ENCODE results near the gene GRIK4. TPM values are rescaled to one million over a fixed set of nuclear protein-coding genes. Genes with fewer than 3 reads are reported as not detected.

Gene GRIK4
- total RNA-seq, 1 donor from 2014 or later, result not detected

DNA sequence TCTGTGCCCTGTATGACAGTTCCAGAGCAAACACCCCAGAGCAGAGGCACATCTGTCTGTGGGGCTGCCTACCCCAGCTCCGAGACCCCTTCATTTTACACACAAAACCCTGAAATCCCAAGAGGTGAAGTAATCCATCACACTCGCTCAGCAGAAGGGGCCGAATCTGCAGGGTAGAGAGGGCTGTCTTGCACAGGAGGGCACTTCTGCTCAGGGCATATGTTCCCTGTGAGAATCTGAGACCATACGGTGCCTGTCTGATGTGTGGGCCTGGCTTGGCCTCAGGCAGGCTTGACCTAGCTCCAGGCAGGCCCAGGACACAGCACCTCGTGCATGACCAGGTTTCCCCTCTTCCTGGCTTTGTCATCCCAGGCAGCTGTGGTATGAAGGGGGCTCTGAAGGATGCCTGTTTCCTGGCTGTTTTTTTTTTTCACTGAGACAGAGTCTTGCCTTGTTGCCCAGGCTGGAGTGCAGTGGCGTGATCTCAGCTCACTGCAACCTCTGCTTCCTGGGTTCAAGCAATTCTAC lies 37.2 kb downstream of the GRIK4 start:
- intact Hi-C loops (cut with micrococcal nuclease), result no loop called here
- no peak overlapping the region for H3K27ac Mint-ChIP-seq
- peaks cover 3% of the 10 kb centered on the region for H3K27me3 Mint-ChIP-seq (ENCODE audit: low read depth)
- H3K36me3 Mint-ChIP-seq (ENCODE audit: low read depth), result no peaks in the 10 kb centered on the region
- no peak overlapping the region for H3K4me3 Mint-ChIP-seq (ENCODE audit: low read depth)
- DNase-seq (ENCODE audit: low spot score), result no peak
- H3K9me3 Mint-ChIP-seq, result no peaks in the 10 kb centered on the region
- H3K4me1 Mint-ChIP-seq (ENCODE audit: low read depth), result no peaks in the 10 kb centered on the region

DNA sequence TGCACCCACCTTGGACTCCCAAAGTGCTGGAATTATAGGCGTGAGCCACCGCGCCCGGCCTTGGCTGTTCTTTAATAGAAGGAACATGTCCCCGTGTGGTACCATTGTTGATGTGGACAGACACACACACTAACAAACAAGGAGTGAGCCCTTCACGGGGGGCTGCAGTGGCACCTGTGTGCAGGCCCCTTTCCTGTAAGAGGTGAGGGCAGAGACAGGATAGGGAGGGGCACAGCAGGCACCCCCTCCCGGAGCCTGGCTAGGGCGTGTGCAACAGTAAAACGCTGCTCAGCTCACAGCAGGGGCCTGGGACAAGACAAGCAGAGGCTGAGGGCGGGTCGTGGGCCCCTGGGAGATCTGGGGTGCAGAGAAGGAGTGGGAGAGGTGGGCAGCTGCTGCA lies 37.8 kb downstream of the GRIK4 start:
- no peaks in the 10 kb centered on the region for H3K36me3 Mint-ChIP-seq (ENCODE audit: low read depth)

DNA sequence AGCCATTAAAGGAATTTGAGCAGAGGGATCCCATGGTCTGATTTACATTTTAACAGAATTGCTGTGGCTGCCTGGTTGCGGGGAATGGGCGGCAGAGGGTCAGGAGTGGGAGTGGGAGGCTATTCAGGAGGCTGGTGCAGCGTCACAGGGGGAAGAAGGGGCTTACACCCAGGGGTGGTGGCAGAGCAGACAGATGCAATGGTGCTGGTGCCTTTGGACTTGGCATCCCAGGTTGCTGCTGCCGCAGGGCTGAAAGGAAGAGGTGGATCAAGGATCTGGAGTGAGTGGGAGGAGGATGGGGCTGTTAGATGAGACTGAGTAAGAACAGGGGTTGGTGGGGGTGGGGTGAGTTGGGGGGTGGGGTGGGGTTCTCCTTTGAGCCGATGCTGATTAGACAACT lies 38.5 kb downstream of the GRIK4 start:
- no peak overlapping the region for H3K27ac Mint-ChIP-seq
- no peak overlapping the region for H3K4me3 Mint-ChIP-seq (ENCODE audit: low read depth)
- intact Hi-C loops (cut with micrococcal nuclease), result no loop called here
- no peak for DNase-seq (ENCODE audit: low spot score)
- H3K36me3 Mint-ChIP-seq (ENCODE audit: low read depth), result no peaks in the 10 kb centered on the region
- H3K27me3 Mint-ChIP-seq (ENCODE audit: low read depth), result peaks cover 3% of the 10 kb centered on the region
- H3K9me3 Mint-ChIP-seq, result no peaks in the 10 kb centered on the region
- H3K4me1 Mint-ChIP-seq (ENCODE audit: low read depth), result no peaks in the 10 kb centered on the region

More for the DNA sequence above, 37.8 kb downstream of the GRIK4 start:
- peaks cover 3% of the 10 kb centered on the region for H3K27me3 Mint-ChIP-seq (ENCODE audit: low read depth)
- H3K9me3 Mint-ChIP-seq, result no peaks in the 10 kb centered on the region
- intact Hi-C loops (cut with micrococcal nuclease), result no loop called here
- no peak overlapping the region for H3K4me3 Mint-ChIP-seq (ENCODE audit: low read depth)
- H3K4me1 Mint-ChIP-seq (ENCODE audit: low read depth), result no peaks in the 10 kb centered on the region
- DNase-seq (ENCODE audit: low spot score), result no peak
- H3K27ac Mint-ChIP-seq, result no peak overlapping the region

DNA sequence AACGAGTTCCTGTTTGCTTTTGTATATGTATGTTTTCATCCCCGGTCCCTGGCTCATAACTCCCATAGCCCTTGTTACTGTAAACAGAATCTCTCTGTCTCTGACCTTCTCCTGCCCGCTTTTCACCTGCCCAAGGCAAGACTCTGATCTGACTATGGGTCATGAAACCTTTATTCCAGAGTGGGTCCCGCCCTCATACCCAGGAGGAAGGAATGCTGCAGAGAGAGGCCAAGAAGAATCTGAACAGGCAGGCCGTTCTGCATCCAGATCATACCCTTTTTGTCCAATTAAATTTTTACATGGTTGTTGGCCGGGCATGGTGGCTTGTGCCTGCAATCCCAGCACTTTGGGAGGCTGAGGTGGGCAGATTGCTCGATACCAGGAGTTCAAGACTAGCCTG lies 39.6 kb downstream of the GRIK4 start:
- DNase-seq (ENCODE audit: low spot score), result no peak
- no peaks in the 10 kb centered on the region for H3K4me1 Mint-ChIP-seq (ENCODE audit: low read depth)
- no peak overlapping the region for H3K27ac Mint-ChIP-seq
- no peaks in the 10 kb centered on the region for H3K9me3 Mint-ChIP-seq
- peaks cover 3% of the 10 kb centered on the region for H3K27me3 Mint-ChIP-seq (ENCODE audit: low read depth)
- no peaks in the 10 kb centered on the region for H3K36me3 Mint-ChIP-seq (ENCODE audit: low read depth)
- intact Hi-C loops (cut with micrococcal nuclease), result no loop called here
- no peak overlapping the region for H3K4me3 Mint-ChIP-seq (ENCODE audit: low read depth)

DNA sequence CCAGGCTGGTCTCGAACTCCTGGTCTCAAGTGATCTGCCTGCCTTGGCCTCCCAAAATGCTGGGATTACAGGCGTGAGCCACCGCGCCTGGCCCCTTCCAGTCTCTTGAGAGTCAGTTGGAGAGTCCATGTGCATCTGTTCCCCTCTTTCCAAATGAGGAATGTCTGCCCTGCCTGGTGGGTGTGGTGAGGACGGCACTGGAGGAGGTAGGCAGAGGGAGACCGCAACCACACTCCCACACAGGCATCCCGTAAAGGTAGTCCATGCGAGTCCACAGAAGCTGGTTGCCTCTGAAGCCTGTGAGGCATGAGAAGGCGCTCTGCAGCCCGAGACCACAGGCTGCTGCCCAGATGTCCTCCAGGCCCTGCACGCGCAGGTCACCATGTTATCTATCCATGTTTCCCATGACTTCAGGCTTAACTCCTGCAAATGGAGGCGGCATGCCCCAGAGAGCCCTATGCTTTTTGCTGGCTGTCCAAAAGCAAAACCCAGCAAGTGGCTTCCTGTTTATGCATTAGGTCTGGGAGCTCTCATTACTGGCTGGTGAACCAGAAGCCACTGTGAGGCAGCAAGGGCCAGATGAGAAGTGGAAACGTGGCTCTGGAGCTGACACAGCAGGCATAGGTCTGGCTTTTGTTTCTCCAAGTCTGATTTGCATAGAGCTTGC lies 43.4 kb downstream of the GRIK4 start:
- Mint-ChIP-seq H3K36me3 (ENCODE audit: low read depth) (no peaks in the 10 kb centered on the region), H3K4me3 (ENCODE audit: low read depth) (no peak overlapping the region), H3K9me3 (no peaks in the 10 kb centered on the region), H3K4me1 (ENCODE audit: low read depth) (no peaks in the 10 kb centered on the region), H3K27ac (no peak overlapping the region), H3K27me3 (ENCODE audit: low read depth) (peaks cover 3% of the 10 kb centered on the region)
- intact Hi-C loops (cut with micrococcal nuclease), result no loop called here
- no peak for DNase-seq (ENCODE audit: low spot score)

DNA sequence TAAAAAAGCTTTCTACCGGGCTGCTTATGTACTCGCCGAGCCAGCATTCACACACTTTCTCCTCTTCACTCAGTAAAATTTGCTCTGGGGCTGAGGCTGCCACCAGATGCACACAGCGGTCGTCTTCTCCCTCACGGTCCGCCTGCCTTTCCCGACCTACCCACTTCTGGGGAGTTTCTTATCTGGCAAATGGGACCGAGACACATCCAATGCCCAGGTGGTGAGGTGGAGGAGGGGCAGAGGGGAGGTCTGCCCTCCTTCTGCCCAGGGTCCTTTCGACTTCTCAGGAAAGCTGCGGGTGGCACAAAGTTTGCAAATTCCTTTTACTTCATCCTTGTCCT lies 43.9 kb downstream of the GRIK4 start:
- intact Hi-C loops (cut with micrococcal nuclease), result no loop called here
- Mint-ChIP-seq H3K4me1 (ENCODE audit: low read depth) (no peaks in the 10 kb centered on the region), H3K9me3 (no peaks in the 10 kb centered on the region), H3K36me3 (ENCODE audit: low read depth) (no peaks in the 10 kb centered on the region), H3K27ac (no peak overlapping the region), H3K27me3 (ENCODE audit: low read depth) (peaks cover 3% of the 10 kb centered on the region), H3K4me3 (ENCODE audit: low read depth) (no peak overlapping the region)
- no peak for DNase-seq (ENCODE audit: low spot score)

DNA sequence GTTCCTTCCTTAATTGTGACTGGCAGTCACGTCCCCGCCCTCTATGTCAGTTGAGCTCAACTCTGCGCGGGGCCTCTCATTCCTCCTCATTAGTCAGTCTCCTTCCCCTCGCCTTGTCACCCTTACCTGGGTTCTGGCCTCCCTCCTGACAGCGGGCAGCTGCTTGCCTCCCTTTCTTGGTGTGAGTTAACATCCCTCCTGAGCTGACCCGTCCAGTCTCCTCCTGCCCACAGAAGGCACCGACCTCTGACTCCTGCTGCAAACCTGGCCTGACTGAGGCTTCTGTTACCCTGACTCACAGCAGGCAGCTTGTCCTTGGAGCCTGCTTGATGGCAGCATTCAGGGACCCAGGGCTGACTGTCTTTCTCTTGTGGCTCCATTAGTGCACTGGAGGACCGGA lies 45.2 kb downstream of the GRIK4 start:
- Mint-ChIP-seq H3K36me3 (ENCODE audit: low read depth) (no peaks in the 10 kb centered on the region), H3K27ac (no peak overlapping the region), H3K27me3 (ENCODE audit: low read depth) (peaks cover 7% of the 10 kb centered on the region), H3K4me3 (ENCODE audit: low read depth) (no peak overlapping the region), H3K4me1 (ENCODE audit: low read depth) (no peaks in the 10 kb centered on the region), H3K9me3 (no peaks in the 10 kb centered on the region)
- intact Hi-C loops (cut with micrococcal nuclease), result no loop called here
- DNase-seq (ENCODE audit: low spot score), result no peak

DNA sequence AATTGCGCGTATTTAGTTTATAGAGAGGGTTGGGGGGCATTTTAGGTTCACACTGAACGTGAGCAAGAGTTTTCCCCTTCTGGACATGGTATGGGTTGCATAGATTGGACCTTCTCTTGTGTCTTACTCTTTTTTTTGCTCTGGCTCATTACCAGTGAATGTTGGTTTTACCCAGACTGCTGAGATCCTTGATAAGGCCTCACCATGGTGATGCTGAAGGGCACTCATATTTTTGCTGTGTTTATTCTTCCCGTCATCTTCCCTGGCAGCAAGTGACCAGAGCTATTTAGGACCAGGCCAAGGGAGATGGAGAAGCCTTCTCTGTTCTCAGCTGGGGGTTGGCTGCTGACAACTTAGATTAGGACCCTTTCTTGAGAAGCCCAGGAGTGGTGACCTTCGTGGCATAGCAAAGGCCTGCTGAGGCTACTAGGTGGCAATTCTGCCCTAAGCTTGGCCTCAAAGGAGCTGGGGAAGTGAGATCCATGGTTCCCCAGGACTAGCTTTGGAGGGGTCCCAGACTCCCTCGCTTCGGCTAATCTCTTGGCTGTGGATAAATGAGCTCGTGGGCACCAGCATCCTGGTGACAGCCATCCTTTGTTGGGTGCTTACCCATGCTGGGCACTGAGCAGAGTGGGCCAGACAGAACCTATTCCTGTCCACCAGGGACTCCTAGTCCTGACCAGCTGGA lies 47.3 kb downstream of the GRIK4 start:
- intact Hi-C loops (cut with micrococcal nuclease), result no loop called here
- H3K27me3 Mint-ChIP-seq (ENCODE audit: low read depth), result peaks cover 22% of the 10 kb centered on the region
- no peak for DNase-seq (ENCODE audit: low spot score)
- no peak overlapping the region for H3K4me3 Mint-ChIP-seq (ENCODE audit: low read depth)
- H3K27ac Mint-ChIP-seq, result no peak overlapping the region
- H3K9me3 Mint-ChIP-seq, result no peaks in the 10 kb centered on the region
- H3K4me1 Mint-ChIP-seq (ENCODE audit: low read depth), result no peaks in the 10 kb centered on the region
- no peaks in the 10 kb centered on the region for H3K36me3 Mint-ChIP-seq (ENCODE audit: low read depth)

DNA sequence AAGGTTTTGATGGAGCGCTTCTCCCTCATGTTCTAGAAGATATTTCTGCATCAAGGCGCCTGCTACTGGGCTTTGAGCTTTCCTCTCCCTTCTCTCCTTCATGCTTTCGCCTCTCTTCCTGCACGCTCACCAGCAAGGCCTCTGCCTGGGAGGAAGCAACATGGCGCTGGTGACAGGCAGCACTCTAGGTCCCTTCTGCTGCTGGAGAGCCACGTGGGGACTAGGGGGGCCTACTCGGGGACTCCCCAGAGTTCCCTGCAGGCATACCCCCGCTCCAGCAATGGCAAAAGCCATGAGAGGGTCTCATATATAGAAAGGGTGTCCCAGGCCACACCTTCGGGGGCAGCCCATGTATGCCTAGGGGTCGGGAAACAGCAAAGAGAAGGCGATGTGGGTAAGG lies 49.7 kb downstream of the GRIK4 start:
- Mint-ChIP-seq H3K9me3 (no peaks in the 10 kb centered on the region), H3K36me3 (ENCODE audit: low read depth) (no peaks in the 10 kb centered on the region), H3K4me1 (ENCODE audit: low read depth) (peaks cover 7% of the 10 kb centered on the region), H3K4me3 (ENCODE audit: low read depth) (no peak overlapping the region), H3K27ac (no peak overlapping the region), H3K27me3 (ENCODE audit: low read depth) (peaks cover 31% of the 10 kb centered on the region)
- DNase-seq (ENCODE audit: low spot score), result no peak
- intact Hi-C loops (cut with micrococcal nuclease), result no loop called here

DNA sequence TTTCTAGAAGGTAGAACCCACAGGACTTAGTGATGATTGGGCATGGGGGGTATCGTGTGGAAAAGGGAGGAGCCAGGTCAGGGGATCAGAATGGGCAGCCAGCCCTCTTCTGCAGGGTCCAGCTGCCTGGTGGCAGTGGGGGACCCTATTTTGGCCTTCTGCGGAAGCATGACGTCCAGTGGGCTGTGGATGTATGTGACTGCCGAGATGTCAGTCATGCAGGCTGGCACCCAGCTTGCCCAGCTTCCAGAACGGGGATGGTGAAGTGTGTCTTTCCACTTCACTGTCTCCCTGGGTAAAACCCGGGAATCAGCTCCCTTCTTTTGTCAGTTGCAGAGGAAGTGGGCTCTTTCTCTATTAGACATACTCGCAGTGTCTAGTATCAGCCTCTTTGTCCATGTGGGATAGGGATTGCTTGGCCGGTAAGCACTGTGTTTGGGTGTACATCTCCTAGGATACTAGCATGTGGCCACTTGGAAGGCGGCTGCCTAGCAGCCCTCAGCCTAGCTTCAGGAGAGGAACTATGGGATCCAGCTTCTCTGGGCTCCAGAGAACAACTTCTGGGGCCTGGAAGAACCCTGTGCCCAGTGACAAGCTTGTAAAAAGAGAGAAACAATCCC lies 51.4 kb downstream of the GRIK4 start:
- peaks cover 7% of the 10 kb centered on the region for H3K4me1 Mint-ChIP-seq (ENCODE audit: low read depth)
- H3K27ac Mint-ChIP-seq, result no peak overlapping the region
- DNase-seq (ENCODE audit: low spot score), result no peak
- H3K36me3 Mint-ChIP-seq (ENCODE audit: low read depth), result no peaks in the 10 kb centered on the region
- no peak overlapping the region for H3K4me3 Mint-ChIP-seq (ENCODE audit: low read depth)
- intact Hi-C loops (cut with micrococcal nuclease), result no loop called here
- no peaks in the 10 kb centered on the region for H3K9me3 Mint-ChIP-seq
- H3K27me3 Mint-ChIP-seq (ENCODE audit: low read depth), result peaks cover 32% of the 10 kb centered on the region

DNA sequence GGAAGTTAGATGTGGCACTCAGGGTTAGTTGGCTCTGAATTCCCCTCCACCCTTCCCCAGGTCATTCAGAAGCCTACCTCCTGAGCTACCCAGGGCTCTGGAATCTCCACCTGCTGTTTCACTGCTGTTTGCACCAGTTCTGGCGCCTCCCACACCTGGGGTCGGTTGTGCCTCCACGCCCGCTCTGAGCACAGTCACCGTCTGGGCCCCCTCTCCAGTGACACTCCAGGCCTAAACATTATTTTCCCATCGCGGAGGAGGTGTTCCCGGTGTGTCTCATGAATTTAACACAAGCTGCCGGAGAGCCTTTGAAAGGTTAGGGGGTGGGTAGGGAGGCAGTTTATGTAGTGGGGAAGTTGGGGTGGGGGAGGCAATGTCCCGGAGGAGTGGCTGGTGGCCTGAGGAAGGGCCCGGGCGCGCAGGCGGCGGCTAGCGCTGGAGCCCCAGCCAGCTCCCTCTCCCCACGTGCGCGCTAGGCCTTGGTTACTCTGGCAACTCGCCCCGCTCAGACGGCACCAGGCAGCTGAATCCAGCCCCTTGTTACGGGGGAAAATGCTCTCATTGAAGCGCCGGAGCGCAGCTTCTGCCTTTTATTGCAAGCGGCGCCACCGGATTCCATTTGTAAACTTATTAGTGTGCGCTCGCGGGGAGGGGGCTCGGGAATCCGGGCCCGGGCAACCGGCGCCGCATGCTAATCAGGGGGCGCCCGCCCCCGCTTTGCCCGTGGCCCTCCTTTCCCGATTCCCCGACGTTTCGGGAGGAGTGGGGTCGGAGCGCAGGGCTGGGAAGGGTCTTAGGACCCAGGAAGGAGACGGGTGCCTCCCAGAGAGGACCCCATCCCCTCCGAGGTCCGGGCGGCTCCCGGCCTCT lies 52.4 kb downstream of the GRIK4 start:
- DNase-seq (ENCODE audit: low spot score), result no peak
- Mint-ChIP-seq H3K4me1 (ENCODE audit: low read depth) (peaks cover 7% of the 10 kb centered on the region), H3K4me3 (ENCODE audit: low read depth) (no peak overlapping the region), H3K36me3 (ENCODE audit: low read depth) (no peaks in the 10 kb centered on the region), H3K9me3 (no peaks in the 10 kb centered on the region), H3K27ac (no peak overlapping the region), H3K27me3 (ENCODE audit: low read depth) (peaks cover 32% of the 10 kb centered on the region)
- intact Hi-C loops (cut with micrococcal nuclease), result no loop called here

DNA sequence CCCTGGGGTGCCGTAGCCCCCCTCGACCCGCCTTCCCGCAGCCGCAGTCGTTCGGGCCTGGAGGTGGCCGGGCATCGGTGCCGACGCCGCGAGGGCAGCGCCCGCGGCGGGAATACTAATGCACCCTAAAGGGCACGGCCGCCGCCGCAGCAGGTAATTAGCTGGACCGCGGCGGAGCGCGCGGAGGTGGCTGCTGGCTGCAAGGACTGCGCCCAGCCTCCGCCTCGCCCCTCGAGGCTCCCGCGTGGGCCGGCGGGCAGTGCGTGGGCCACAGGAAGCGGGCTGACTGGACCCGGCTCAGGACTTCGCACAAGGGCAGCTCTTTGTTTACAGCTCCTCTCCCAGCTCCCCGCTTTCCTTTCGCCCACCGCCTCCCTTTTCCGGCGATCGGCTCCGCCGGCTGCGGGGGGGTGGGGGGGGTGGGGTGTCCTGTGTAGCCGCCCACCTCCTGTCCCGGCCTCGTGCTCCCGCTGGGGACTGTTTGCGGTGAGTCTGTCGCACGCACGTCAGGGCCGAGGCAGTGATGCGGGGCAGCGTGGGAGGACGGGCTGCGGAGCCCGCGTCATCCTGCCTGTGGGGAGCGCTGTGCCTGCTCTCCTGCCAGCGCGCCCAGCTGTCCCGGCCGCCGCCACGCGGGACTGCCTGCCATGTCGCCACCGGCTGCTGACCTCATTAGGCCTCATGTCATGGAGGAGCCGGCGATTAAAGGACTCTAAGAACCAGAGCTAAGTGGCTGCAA lies 53.2 kb downstream of the GRIK4 start:
- Mint-ChIP-seq H3K4me3 (ENCODE audit: low read depth) (no peak overlapping the region), H3K9me3 (no peaks in the 10 kb centered on the region), H3K4me1 (ENCODE audit: low read depth) (peaks cover 7% of the 10 kb centered on the region), H3K27me3 (ENCODE audit: low read depth) (peaks cover 32% of the 10 kb centered on the region), H3K27ac (no peak overlapping the region), H3K36me3 (ENCODE audit: low read depth) (no peaks in the 10 kb centered on the region)
- DNase-seq (ENCODE audit: low spot score), result no peak
- intact Hi-C loops (cut with micrococcal nuclease), result no loop called here

Measured in activated T-helper 2 cell treated with anti-CD3 and anti-CD28 coated beads, Interferon-gamma antibody, Interleukin-2, Interleukin-4, amounts not matched to agents 10 μg/mL and 5 μg/mL and 100 μg/mL, durations not matched to agents 14 hours and 24 hours and 36 hours (primary cell).